NCI-H748 (cell line): ENCODE data around the gene CACNA2D3.

Experiments used
- DNase-seq: peaks from one replicate; lab custom pipeline; 2025; ENCODE audit not compliant: unreplicated experiment; lab: John Stamatoyannopoulos, UW

CACNA2D3 gene

GRCh38 chr3:54557538-54558428 is 435.4 kb downstream of the CACNA2D3 start:
- peak; percentile 87 for DNase-seq

- DNase-seq, result peak; percentile 41
These were observed 441.3 kb downstream of the CACNA2D3 start for GRCh38 chr3:54563501-54564200.

GRCh38 chr3:54564374-54564925 is 442.1 kb downstream of the CACNA2D3 start:
- no peak for DNase-seq

GRCh38 chr3:54565956-54566355 is 443.6 kb downstream of the CACNA2D3 start:
- no peak for DNase-seq

- DNase-seq, result no peak
These were observed 445.6 kb downstream of the CACNA2D3 start for GRCh38 chr3:54567949-54568348.

- no peak for DNase-seq
These were observed 447.7 kb downstream of the CACNA2D3 start for GRCh38 chr3:54570008-54570407.

- DNase-seq, result no peak
These were observed 450.0 kb downstream of the CACNA2D3 start for GRCh38 chr3:54572197-54572895.

GRCh38 chr3:54573858-54574257 is 451.5 kb downstream of the CACNA2D3 start:
- DNase-seq, result no peak

- peak; percentile 1 for DNase-seq
These were observed 452.7 kb downstream of the CACNA2D3 start for GRCh38 chr3:54574906-54575617.

- DNase-seq, result no peak
These were observed 453.2 kb downstream of the CACNA2D3 start for GRCh38 chr3:54575618-54575960.

GRCh38 chr3:54577313-54577712 is 455.0 kb downstream of the CACNA2D3 start:
- DNase-seq, result no peak

GRCh38 chr3:54578417-54578816 is 456.1 kb downstream of the CACNA2D3 start:
- no peak for DNase-seq

- DNase-seq, result no peak
These were observed 458.1 kb downstream of the CACNA2D3 start for GRCh38 chr3:54580453-54580852.

GRCh38 chr3:54582424-54582823 is 460.1 kb downstream of the CACNA2D3 start:
- DNase-seq, result no peak

- DNase-seq, result no peak
These were observed 468.8 kb downstream of the CACNA2D3 start for GRCh38 chr3:54591157-54591556.

GRCh38 chr3:54593653-54594052 is 471.3 kb downstream of the CACNA2D3 start:
- no peak for DNase-seq

GRCh38 chr3:54596087-54596486 is 473.7 kb downstream of the CACNA2D3 start:
- no peak for DNase-seq

- DNase-seq, result no peak
These were observed 477.4 kb downstream of the CACNA2D3 start for GRCh38 chr3:54599716-54600115.

GRCh38 chr3:54600441-54601204 is 478.3 kb downstream of the CACNA2D3 start:
- no peak for DNase-seq

GRCh38 chr3:54604495-54604894 is 482.1 kb downstream of the CACNA2D3 start:
- no peak for DNase-seq
